ENCODE results near the gene FN1.

GRCh38 chr2:215407061-215407460, 28.8 kb downstream of the FN1 start:
- no peak for TF ChIP-seq CTCF (IDR thresholded peaks at IDR 0.05)
- TF ChIP-seq POLR2A (IDR thresholded peaks at IDR 0.05): no peak
